ENCODE measurements around the gene MUC5B.
"Not testable (repeated sequence)": the region's sequence is repeated elsewhere in the genome, so short reads cannot be mapped to it uniquely, and the experiment has no call there.

The MUC5B gene

DNA sequence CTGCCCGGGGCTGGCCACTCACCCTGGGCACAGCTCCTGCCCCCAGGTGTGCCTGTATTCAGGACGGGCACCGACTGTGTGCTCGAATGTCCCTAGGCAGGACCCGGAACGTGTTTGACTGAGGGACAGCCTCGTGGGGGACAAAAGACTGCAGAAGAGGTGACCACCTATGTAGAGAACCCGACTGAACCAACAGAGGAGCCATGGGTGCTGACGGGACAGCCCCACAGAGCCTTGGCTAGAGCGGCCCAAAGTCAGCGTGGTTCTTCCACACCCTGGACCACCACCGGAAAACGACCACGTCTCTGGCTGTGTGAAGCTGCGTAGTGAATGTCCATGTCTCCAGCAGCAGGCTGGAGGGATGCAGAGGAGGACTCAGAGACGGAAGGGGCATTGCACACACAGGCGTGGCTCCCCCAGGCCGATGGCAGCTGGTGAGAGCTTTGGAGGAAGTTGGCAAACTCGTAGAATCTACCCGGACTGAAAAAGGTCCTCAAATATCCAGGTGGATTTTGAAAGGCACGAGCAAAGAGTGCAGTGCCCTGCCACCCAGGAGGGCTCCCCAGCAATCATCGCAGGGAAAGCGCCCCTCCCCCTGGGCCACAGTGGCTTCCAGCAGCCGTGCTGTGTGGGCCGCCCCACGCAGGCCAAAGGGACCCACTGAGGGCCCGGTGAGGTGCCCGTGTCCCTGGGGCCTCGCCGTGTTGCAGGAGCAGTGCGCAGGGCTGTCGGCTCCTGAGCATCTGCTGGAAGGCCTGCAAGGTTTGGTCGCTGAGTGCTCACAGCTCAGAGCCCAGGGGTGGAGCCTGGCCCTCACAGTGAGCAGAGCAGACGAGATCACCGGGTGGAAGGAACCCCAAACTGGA is 17.5 kb upstream of the MUC5B start:
- no peak overlapping the region for H3K27ac Mint-ChIP-seq
- peaks cover 2% of the 10 kb centered on the region for H3K36me3 Mint-ChIP-seq (ENCODE audit: low read depth)
- H3K27me3 Mint-ChIP-seq = peaks cover 5% of the 10 kb centered on the region
- H3K4me3 Mint-ChIP-seq = no peak overlapping the region
- H3K4me1 Mint-ChIP-seq (ENCODE audit: low read depth) = no peaks in the 10 kb centered on the region
- H3K9me3 Mint-ChIP-seq = peaks cover 5% of the 10 kb centered on the region

GRCh38 chr11:1205987-1206331 is 16.9 kb upstream of the MUC5B start:
- peaks cover 9% of the 10 kb centered on the region for H3K27me3 Mint-ChIP-seq
- H3K36me3 Mint-ChIP-seq (ENCODE audit: low read depth) = peaks cover 4% of the 10 kb centered on the region
- H3K27ac Mint-ChIP-seq = no peak overlapping the region
- no peak overlapping the region for H3K4me3 Mint-ChIP-seq
- no peaks in the 10 kb centered on the region for H3K4me1 Mint-ChIP-seq (ENCODE audit: low read depth)
- H3K9me3 Mint-ChIP-seq = peaks cover 7% of the 10 kb centered on the region

DNA sequence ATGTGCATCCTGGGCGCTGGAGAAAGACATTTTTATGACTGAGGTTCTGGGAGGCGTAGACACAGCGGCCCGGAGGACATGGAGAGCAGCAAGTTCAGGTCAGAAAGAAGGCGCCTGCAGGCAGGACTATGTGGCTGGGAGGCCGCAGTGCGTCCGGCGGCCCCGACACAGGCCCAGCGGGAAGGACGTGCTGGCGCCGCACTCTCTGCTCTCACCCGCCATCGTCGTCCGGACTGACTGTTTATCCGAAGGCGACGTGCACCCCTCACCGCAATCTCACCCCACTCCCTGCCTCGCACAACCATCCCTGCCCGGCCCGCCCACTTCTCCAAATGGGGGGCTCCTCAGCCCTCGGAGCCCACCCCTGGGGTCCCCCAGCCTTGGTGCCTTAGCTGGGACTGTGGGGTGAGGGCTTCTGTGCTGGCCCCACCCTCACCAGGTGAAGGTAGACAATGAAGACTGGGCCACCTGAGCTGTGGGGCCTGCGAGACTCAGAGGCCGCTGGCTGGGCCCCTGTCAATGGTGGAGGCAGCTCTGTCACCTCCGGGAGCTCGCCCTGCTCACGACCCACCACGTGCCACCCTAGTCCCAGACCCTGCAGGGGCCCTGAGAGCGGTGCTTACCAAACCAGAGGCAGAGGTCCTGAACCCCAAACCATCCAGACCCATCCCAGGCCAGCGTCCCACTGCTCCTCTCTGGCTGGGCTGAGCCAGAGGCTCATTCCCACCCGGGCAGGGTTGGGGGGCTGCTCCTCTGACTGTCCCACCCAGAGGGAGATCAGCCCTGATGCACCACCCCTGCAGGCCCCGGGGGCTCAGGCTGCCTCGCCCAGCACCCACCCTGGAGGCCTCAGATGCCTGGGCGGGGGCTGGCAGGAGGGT is 16.2 kb upstream of the MUC5B start:
- Mint-ChIP-seq H3K36me3 (ENCODE audit: low read depth) (peaks cover 4% of the 10 kb centered on the region), H3K4me3 (no peak overlapping the region), H3K4me1 (ENCODE audit: low read depth) (no peaks in the 10 kb centered on the region), H3K27ac (no peak overlapping the region), H3K27me3 (peaks cover 13% of the 10 kb centered on the region), H3K9me3 (peaks cover 11% of the 10 kb centered on the region)

DNA sequence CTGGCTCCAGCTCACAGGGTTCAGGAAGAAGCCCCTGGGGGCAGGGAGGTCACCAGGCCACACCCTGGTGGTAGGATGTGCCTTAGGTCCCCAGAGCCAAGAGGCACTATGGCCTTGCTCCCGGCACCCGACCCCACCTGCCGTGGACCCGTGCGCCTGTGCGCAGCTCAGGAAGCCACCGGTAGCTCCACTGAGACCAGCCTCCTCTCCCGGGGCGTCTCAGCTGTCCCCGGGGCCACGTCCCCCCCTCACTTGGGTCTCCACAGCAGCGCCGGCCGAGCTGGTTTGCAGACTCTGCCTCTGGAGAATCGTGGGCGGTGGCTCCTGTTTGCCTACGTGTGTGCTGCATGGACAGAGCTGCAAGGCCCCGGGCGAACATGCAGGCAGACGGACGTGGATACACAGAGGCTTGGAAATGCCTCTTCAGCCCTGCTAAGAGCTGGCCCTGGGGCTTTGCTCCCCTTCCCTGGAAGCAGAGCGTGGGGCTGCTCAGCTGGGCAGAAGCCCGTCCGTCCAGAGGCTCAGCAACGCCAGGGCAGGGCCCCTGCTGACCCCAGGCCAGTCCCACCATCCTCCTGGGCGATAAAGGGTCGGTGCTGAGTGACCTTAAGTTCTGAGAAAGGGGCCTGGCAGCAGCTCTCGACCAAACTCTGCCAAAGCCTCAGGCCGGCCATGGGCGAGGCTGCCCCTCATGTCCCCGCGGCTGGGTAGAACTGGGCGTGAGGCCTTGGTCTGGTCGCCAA is 15.3 kb upstream of the MUC5B start:
- Mint-ChIP-seq H3K4me3 (no peak overlapping the region), H3K9me3 (peaks cover 19% of the 10 kb centered on the region), H3K27me3 (peaks cover 18% of the 10 kb centered on the region), H3K36me3 (ENCODE audit: low read depth) (peaks cover 4% of the 10 kb centered on the region), H3K4me1 (ENCODE audit: low read depth) (no peaks in the 10 kb centered on the region), H3K27ac (no peak overlapping the region)

DNA sequence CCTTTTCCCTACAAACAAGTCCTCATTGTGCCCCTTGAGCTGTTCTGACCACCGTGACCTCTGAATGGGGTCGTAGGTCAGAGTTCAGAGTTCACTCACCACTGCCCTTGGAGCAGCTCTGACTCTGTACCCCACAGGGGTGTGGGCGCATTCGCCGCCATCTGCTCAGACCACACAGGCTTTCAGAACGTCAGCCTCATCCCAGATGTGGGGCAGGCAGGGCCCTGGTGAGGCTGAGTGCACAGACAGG is 14.8 kb upstream of the MUC5B start:
- Mint-ChIP-seq H3K4me1 (ENCODE audit: low read depth) (no peaks in the 10 kb centered on the region), H3K36me3 (ENCODE audit: low read depth) (peaks cover 4% of the 10 kb centered on the region), H3K9me3 (peaks cover 21% of the 10 kb centered on the region), H3K4me3 (no peak overlapping the region), H3K27me3 (peaks cover 18% of the 10 kb centered on the region), H3K27ac (no peak overlapping the region)

- Mint-ChIP-seq H3K36me3 (ENCODE audit: low read depth) (peaks cover 4% of the 10 kb centered on the region), H3K4me3 (no peak overlapping the region), H3K27ac (no peak overlapping the region), H3K4me1 (ENCODE audit: low read depth) (no peaks in the 10 kb centered on the region), H3K9me3 (peaks cover 26% of the 10 kb centered on the region), H3K27me3 (peaks cover 18% of the 10 kb centered on the region)
These were observed 14.2 kb upstream of the MUC5B start for GRCh38 chr11:1208394-1209261.

- Mint-ChIP-seq H3K4me1 (ENCODE audit: low read depth) (no peaks in the 10 kb centered on the region), H3K4me3 (no peak overlapping the region), H3K9me3 (peaks cover 30% of the 10 kb centered on the region), H3K27ac (no peak overlapping the region), H3K27me3 (peaks cover 18% of the 10 kb centered on the region), H3K36me3 (ENCODE audit: low read depth) (peaks cover 4% of the 10 kb centered on the region)
These were observed 13.4 kb upstream of the MUC5B start for GRCh38 chr11:1209371-1210057.

DNA sequence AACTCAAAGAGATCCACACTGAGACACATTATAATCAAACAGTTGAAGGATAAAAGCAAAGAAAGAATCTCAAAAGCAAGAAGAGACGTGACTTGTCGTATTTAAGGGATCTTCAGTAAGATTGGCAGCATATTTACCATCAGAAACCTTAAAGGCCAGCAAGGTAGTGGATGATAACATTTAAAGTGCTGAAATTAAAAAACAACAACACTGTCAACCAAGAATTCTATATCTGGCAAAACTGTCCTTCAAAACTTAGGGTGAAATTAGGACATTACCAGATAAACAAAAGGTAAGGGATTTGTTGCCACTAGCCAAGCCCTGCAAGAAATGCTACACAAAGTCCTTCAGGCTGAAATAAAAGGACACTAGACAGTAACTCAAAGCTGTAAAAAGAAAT is 11.0 kb upstream of the MUC5B start:
- no peak overlapping the region for H3K4me3 Mint-ChIP-seq
- peaks cover 4% of the 10 kb centered on the region for H3K36me3 Mint-ChIP-seq (ENCODE audit: low read depth)
- peaks cover 18% of the 10 kb centered on the region for H3K27me3 Mint-ChIP-seq
- H3K4me1 Mint-ChIP-seq (ENCODE audit: low read depth) = no peaks in the 10 kb centered on the region
- H3K27ac Mint-ChIP-seq = no peak overlapping the region
- peaks cover 31% of the 10 kb centered on the region for H3K9me3 Mint-ChIP-seq

DNA sequence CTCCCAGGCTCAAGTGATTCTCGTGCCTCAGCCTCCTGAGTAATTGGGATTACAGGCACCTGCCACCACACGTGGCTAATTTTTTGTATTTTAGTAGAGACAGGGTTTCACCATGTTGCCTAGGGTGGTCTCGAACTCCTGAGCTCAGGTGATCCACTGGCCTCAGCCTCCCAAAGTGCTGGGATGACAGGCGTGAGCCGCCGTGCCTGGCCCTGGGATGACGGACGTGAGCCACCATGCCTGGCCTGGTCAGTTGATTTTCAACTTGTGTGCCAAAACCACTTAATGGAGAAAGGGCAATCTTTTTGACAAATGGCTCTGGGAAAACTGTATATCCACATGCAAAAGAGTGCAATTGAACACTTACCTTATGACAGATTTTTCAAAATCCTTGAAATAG is 7.0 kb upstream of the MUC5B start:
- H3K27ac Mint-ChIP-seq; H3K4me1 Mint-ChIP-seq (ENCODE audit: low read depth); H3K36me3 Mint-ChIP-seq (ENCODE audit: low read depth); H3K27me3 Mint-ChIP-seq; H3K4me3 Mint-ChIP-seq: not testable (repeated sequence)
- peaks cover 24% of the 10 kb centered on the region for H3K9me3 Mint-ChIP-seq

DNA sequence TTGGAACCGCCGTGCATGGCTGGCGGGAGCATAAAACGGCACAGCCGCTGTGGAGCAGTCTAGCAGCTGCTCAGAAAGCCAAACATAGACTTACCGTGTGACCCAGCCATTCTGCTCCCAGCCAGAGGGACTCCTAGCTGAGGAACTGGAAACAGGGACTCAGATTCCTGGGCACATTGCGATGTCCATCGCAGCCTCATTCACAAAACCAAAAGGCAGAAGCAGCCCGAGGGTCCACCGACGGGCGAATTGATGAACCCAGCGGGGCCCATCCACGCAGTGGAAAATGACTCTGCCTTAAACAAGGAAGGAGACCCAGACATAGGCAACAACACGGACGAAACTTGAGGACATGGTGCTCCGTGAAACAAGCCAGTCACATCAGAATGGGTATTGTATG is 5.7 kb upstream of the MUC5B start:
- H3K27ac Mint-ChIP-seq = no peak overlapping the region
- H3K4me3 Mint-ChIP-seq = no peak overlapping the region
- H3K27me3 Mint-ChIP-seq = peaks cover 9% of the 10 kb centered on the region
- H3K9me3 Mint-ChIP-seq = peaks cover 16% of the 10 kb centered on the region
- no peaks in the 10 kb centered on the region for H3K36me3 Mint-ChIP-seq (ENCODE audit: low read depth)
- no peaks in the 10 kb centered on the region for H3K4me1 Mint-ChIP-seq (ENCODE audit: low read depth)

DNA sequence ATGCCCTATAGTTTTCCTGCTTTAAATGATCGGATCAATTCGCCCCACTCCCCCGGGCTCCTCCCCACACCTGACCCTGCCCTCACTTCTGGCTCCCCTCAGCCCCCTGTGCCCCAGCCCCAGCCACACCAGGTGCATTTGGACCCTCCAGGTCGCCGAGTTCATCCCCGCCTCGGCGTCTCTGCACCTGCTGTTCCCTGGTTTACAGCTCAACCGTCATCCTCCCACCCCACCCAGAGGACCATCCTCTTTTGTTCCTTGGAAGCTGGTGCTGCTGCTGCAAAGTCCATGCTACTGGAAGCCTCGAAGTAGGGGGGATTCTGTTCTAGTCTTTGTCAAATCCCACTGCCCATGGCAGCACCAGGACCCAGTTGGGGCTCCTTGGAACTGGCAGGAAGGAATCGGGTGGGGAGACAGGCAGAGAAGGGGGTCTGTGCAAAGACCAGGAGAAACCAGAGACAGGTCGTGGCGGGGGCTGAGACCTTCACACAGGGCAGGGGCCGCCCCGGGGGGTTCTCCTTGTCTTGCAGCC is 4.5 kb upstream of the MUC5B start:
- Mint-ChIP-seq H3K4me3 (no peak overlapping the region), H3K27me3 (peaks cover 5% of the 10 kb centered on the region), H3K4me1 (ENCODE audit: low read depth) (no peaks in the 10 kb centered on the region), H3K9me3 (peaks cover 8% of the 10 kb centered on the region), H3K36me3 (ENCODE audit: low read depth) (no peaks in the 10 kb centered on the region), H3K27ac (no peak overlapping the region)

DNA sequence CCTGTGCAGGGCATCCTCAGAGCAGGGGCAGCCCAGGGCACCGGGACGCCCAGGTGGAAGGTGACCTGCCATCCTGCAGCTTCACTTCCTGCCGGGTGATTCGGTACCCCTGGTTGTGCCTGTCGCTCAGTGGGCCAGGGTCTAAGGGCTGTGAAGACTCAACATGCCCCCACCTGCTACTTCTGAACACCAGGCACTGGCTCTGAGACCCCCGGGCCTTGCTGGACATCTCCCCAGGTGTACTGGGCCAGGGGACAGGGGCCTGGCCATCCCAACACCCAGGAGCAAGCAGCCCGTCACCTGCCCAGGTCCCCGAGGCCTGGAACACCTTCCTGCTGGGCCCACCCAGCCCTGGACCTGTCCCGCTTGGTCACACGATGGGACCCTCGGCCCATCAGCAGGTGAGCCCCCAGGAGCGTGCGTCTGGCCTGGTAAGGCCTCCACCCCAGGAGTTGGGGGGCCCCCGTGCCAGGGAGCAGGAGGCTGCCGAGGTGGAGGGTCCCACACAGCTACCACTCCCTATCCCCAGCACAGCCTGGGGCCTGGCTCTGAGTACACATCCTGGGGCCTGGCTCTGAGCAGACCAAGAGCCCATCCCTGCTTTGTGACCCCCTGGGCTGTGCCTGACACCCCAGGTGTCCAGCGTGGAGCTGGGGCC is 3.9 kb upstream of the MUC5B start:
- Mint-ChIP-seq H3K9me3 (peaks cover 5% of the 10 kb centered on the region), H3K27ac (no peak overlapping the region), H3K4me1 (ENCODE audit: low read depth) (no peaks in the 10 kb centered on the region), H3K27me3 (peaks cover 5% of the 10 kb centered on the region), H3K36me3 (ENCODE audit: low read depth) (no peaks in the 10 kb centered on the region), H3K4me3 (no peak overlapping the region)

- peaks cover 5% of the 10 kb centered on the region for H3K27me3 Mint-ChIP-seq
- H3K4me1 Mint-ChIP-seq (ENCODE audit: low read depth) = no peaks in the 10 kb centered on the region
- H3K27ac Mint-ChIP-seq = no peak overlapping the region
- H3K4me3 Mint-ChIP-seq = no peak overlapping the region
- peaks cover 2% of the 10 kb centered on the region for H3K9me3 Mint-ChIP-seq
- H3K36me3 Mint-ChIP-seq (ENCODE audit: low read depth) = no peaks in the 10 kb centered on the region
These were observed 3.4 kb upstream of the MUC5B start for GRCh38 chr11:1219446-1219833.
